Stimulated activated CD4-positive, alpha-beta T cell treated with anti-CD3 and anti-CD28 coated beads, Interleukin-2, amount 100 ng/mL, for 24 hours (primary cell): ENCODE measurements around the gene ACIN1.
"Not testable (repeated sequence)": the region's sequence is repeated elsewhere in the genome, so short reads cannot be mapped to it uniquely, and the experiment has no call there.

Experiments used
- DNase-seq, 2 donors: peaks; one replicate each; pipeline ENCODE4 v3.0.0-alpha.2; 2020

Gene ACIN1

GRCh38 chr14:23124337-23124954 lies 29.5 kb upstream of the ACIN1 start:
- no peak for DNase-seq

GRCh38 chr14:23123419-23123818 lies 28.5 kb upstream of the ACIN1 start:
- no peak for DNase-seq

GRCh38 chr14:23122086-23122485 lies 27.1 kb upstream of the ACIN1 start:
- DNase-seq = no peak

GRCh38 chr14:23121361-23121771 lies 26.4 kb upstream of the ACIN1 start:
- DNase-seq = no peak

GRCh38 chr14:23120541-23121251 lies 25.8 kb upstream of the ACIN1 start:
- DNase-seq = peak; percentile 80 to 84

GRCh38 chr14:23119363-23120327 lies 24.7 kb upstream of the ACIN1 start:
- DNase-seq = peak; percentile 24 to 30

GRCh38 chr14:23118506-23119362 lies 23.8 kb upstream of the ACIN1 start, which contains the start of gene CEBPE:
TSS of gene CEBPE (minus strand) at chr14:23119255. CDS start at chr14:23119091, 164 bp downstream.
- DNase-seq = no peak

DNA sequence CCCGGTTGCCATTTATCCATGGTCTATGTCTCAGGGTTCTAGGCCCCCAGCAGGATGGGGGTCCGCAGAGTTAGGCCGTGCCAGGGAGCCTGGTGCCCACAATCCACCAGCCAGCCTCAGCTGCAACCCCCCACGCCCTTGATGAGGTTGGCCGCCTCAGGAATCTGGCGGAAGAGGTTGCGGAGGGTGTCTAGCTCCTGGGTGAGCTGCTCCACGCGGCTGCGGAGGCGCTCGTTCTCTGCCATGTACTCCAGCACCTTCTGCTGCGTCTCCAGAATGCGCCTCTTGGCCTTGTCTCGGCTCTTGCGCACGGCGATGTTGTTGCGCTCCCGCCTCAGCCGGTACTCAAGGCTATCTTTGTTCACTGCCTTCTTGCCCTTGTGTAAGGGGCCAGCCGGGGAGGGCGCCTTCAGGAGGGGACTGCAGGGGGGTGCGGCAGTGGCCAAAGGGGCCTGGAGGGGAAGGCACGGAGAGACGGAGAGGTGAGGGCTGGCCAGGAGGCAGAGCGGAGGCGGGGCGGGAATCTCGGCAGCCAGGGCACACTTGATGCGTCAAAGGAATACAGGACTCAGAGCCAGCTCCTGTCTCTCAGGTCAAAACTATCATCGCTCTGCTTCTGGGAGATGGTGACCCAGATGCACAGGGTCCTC lies 22.6 kb upstream of the ACIN1 start:
- DNase-seq = no peak

DNA sequence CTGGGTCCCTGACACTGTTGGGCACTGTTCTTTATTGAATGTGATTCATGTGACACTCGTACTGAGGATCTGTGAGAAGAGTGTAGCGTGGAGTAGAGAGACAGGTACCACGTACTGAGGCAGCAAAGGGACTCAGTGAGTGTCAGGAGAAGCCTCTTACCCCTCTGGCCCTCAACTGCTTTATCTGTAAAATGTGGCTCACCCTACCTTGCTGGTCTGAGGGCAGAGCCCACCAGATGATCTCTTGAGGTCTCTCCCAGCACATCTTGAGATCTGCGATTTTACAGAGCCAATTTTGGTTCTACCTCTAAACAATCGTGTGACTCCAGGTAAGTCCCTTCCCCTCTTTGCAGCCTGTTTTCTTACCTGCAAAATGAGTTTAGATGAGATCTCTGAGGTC lies 21.0 kb upstream of the ACIN1 start:
- no peak for DNase-seq

- DNase-seq = no peak
Observed at GRCh38 chr14:23115039-23115731, 20.2 kb upstream of the ACIN1 start.

DNA sequence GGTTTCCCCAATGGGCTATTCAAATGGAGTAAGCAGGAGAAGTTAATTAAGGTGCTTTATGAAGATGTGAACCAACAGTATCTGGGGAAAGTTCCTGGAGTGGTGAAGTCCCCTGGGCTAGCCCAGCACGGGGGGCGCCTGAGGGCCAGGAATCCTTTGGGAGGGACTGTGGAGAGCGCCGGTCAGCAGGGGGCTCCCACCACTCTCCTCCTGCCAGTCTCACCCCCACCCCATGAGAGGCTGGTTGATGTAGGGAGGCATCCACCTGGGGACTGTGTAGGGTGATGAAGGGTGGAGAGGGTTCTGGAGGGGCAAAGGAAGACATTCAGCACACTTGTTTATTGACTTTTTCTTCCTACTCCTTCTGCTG lies 19.7 kb upstream of the ACIN1 start:
- no peak for DNase-seq

DNA sequence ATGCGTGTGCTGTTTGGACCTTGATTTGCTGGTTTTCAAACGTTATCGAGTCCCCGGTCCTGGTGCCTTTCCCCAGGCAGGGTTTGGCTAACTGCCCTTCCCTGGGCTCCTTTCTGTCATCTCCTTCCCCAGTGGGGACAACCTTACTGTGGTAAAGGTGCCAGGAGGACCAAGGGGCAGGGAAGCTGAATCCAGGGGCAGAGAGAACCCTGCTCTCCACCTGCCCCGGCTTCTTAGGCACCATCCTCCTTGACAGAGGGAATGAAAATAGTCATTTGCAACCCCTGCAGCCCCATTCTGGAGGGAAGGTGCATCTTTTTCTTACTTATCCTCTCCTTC lies 19.2 kb upstream of the ACIN1 start:
- no peak for DNase-seq

GRCh38 chr14:23113431-23114119 lies 18.6 kb upstream of the ACIN1 start:
- no peak for DNase-seq

DNA sequence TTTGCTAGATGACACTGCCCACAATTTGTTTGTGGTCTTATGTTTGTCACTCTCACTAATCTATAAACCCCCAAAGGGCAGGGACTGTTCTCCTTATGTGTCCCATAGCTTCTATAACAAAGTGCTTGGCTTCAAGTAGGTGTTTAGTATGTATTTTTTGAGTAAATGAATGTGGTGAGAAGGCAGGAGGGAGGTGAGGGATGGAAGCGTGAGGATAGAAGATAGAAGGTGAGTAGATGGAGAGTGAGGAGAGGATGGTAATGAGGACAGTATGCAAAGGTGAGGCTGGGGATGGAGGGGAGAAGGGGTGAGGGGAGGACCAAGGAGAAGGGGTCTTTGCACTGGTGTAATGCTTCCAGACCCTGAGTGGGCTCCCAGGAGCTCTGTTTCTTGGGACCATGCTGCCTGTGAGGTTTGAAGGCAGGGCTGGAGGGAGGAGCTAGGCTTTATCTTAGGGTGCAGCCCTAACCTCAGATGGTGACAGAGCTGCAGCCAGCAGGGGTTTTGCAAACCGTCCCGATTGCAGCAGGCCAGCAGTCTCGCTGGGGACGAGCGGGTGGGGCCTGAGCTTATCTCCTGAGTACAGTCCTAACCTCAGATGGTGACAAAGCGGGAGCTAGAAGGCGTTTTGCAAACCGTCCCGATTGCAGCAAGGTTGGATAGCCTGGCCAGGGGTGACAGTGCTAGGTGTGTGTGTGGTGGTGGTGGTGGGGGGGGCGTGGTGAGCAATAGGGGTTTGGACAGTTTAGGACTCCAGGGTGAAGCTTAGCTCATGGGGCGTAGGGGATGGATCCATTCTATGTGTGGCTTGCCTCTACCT lies 17.6 kb upstream of the ACIN1 start:
- no peak for DNase-seq

- no peak for DNase-seq
Observed at GRCh38 chr14:23110579-23111365, 15.8 kb upstream of the ACIN1 start.

DNA sequence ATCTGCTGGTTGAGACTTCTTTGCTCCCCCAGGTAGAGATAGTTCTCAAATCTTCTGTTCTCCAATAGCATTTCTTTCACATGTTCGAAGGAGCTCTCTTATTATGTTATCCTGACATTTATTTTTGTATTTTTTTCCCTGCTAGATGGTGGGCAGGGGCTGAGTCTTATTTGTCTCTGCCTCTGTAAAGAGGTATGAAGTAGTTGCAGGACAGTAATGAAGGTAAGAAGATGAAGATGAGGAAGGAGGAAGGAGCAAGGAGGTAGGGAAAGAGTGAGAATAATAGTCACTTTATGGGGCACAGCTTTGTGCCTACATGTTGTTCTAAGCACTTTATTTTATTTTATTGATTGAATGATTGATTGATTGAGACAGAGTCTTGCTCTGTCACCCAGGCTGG lies 14.8 kb upstream of the ACIN1 start:
- DNase-seq = no peak

DNA sequence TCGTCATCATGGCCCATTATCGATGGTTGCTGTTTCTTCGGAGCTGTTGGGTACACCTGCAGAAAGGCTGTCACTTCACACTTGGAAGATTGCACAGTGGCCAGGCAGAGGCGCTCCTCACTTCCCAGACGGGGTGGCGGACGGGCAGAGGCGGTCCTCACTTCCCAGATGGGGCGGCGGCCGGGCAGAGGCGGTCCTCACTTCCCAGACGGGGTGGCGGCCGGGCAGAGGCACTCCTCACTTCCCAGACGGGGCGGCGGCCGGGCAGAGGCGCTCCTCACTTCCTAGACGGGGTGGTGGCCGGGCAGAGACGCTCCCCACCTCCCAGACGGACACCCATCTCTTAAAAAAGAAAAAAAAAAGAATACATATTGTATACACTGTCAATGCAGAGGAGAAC lies 13.2 kb upstream of the ACIN1 start:
- DNase-seq = not testable (repeated sequence)

DNA sequence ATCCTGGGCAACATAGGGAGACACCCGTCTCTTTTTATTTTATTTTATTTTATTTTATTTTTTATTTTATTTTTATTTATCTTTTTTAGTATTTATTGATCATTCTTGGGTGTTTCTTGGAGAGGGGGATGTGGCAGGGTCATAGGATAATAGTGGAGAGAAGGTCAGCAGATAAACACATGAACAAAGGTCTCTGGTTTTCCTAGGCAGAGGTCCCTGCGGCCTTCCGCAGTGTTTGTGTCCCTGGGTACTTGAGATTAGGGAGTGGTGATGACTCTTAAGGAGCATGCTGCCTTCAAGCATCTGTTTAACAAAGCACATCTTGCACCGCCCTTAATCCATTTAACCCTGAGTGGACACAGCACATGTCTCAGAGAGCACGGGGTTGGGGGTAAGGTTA lies 12.7 kb upstream of the ACIN1 start:
- not testable (repeated sequence) for DNase-seq

GRCh38 chr14:23106747-23107045 lies 11.8 kb upstream of the ACIN1 start:
- DNase-seq = no peak
